Measurements from ENCODE around the gene GALNT11.

GRCh38 chr7:152015600-152015999 is 9.9 kb upstream of the GALNT11 start:
- no peak for TF ChIP-seq CTCF (IDR thresholded peaks at IDR 0.05; ENCODE audit: low read depth, low read length, poor library complexity, severe bottlenecking)
- TF ChIP-seq EZH2phosphoT487 (IDR thresholded peaks at IDR 0.05; ENCODE audit: borderline replicate concordance, low read length), result no peak

Measured in DOHH2 (cell line).